ENCODE results near the gene PNMA8A.

- TF ChIP-seq TAF1 (IDR thresholded peaks at IDR 0.05; ENCODE audit: borderline replicate concordance, insufficient read depth, low read length) (no peak), POLR2AphosphoS5 (IDR thresholded peaks at IDR 0.05; ENCODE audit: low read depth, low read length) (no peak)
- TF ChIP-seq, protein P1, sequence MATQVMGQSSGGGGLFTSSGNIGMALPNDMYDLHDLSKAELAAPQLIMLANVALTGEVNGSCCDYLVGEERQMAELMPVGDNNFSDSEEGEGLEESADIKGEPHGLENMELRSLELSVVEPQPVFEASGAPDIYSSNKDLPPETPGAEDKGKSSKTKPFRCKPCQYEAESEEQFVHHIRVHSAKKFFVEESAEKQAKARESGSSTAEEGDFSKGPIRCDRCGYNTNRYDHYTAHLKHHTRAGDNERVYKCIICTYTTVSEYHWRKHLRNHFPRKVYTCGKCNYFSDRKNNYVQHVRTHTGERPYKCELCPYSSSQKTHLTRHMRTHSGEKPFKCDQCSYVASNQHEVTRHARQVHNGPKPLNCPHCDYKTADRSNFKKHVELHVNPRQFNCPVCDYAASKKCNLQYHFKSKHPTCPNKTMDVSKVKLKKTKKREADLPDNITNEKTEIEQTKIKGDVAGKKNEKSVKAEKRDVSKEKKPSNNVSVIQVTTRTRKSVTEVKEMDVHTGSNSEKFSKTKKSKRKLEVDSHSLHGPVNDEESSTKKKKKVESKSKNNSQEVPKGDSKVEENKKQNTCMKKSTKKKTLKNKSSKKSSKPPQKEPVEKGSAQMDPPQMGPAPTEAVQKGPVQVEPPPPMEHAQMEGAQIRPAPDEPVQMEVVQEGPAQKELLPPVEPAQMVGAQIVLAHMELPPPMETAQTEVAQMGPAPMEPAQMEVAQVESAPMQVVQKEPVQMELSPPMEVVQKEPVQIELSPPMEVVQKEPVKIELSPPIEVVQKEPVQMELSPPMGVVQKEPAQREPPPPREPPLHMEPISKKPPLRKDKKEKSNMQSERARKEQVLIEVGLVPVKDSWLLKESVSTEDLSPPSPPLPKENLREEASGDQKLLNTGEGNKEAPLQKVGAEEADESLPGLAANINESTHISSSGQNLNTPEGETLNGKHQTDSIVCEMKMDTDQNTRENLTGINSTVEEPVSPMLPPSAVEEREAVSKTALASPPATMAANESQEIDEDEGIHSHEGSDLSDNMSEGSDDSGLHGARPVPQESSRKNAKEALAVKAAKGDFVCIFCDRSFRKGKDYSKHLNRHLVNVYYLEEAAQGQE (IDR thresholded peaks at IDR 0.05; ENCODE audit: insufficient read depth in 1 of 2, low read depth in 2 of 2, low read length in 2 of 2): no peak
Observed at GRCh38 chr19:46475986-46476385, 4.6 kb upstream of the PNMA8A start.
